Measurements from ENCODE around the gene SUN2.

Gene SUN2

GRCh38 chr22:38739300-38740055 is 16.3 kb downstream of the SUN2 start:
- H3K36me3 ChIP-seq (ENCODE audit: control insufficient read depth, insufficient read depth, low read length) = peaks cover 14% of the 10 kb centered on the region
- H4K5ac ChIP-seq (ENCODE audit: low read length) = no peak overlapping the region
- no peak overlapping the region for H2BK15ac ChIP-seq (replicated peaks; ENCODE audit: low read depth)
- no peak overlapping the region for H2BK5ac ChIP-seq (ENCODE audit: low read length)
- no peaks in the 10 kb centered on the region for H3K79me1 ChIP-seq (ENCODE audit: low read length)
- H3K4me2 ChIP-seq (ENCODE audit: low read length) = no peak overlapping the region
- H2BK120ac ChIP-seq (ENCODE audit: low read depth, low read length) = no peak overlapping the region
- H3K23ac ChIP-seq (ENCODE audit: low read length) = no peak overlapping the region
- no peak overlapping the region for H3K4me3 ChIP-seq (ENCODE audit: low read length)
- H3K27ac ChIP-seq (ENCODE audit: low read depth, low read length) = no peak overlapping the region
- H2AK5ac ChIP-seq (ENCODE audit: low read length) = no peak overlapping the region
- no peak overlapping the region for H4K8ac ChIP-seq (ENCODE audit: low read depth, low read length)
- no peaks in the 10 kb centered on the region for H3K79me2 ChIP-seq (ENCODE audit: control insufficient read depth, insufficient read depth, low read length)
- no CpG with 5 or more reads among the region's 20 CpGs for WGBS (ENCODE audit: extremely low coverage, insufficient coverage, low lambda C conversion rate)
- H3K27me3 ChIP-seq (ENCODE audit: insufficient read depth, low read length, poor library complexity) = no peaks in the 10 kb centered on the region
- H3K4me1 ChIP-seq (ENCODE audit: control insufficient read depth, low read depth, low read length) = no peaks in the 10 kb centered on the region
- no peak overlapping the region for H3K56ac ChIP-seq (ENCODE audit: low read length)
- H3K9ac ChIP-seq (ENCODE audit: low read length) = no peak overlapping the region
- no peak overlapping the region for H3K4ac ChIP-seq (ENCODE audit: low read depth, low read length)
- H3K18ac ChIP-seq (ENCODE audit: low read length) = no peak overlapping the region
- DNase-seq = no peak

- H3K18ac ChIP-seq (ENCODE audit: low read length) = no peak overlapping the region
- no peak overlapping the region for H3K27ac ChIP-seq (ENCODE audit: low read depth, low read length)
- peaks cover 14% of the 10 kb centered on the region for H3K36me3 ChIP-seq (ENCODE audit: control insufficient read depth, insufficient read depth, low read length)
- no peaks in the 10 kb centered on the region for H3K79me1 ChIP-seq (ENCODE audit: low read length)
- H3K4me1 ChIP-seq (ENCODE audit: control insufficient read depth, low read depth, low read length) = no peaks in the 10 kb centered on the region
- no peak overlapping the region for H2BK5ac ChIP-seq (ENCODE audit: low read length)
- no peak overlapping the region for H2AK5ac ChIP-seq (ENCODE audit: low read length)
- DNase-seq = no peak
- no peak overlapping the region for H3K9ac ChIP-seq (ENCODE audit: low read length)
- WGBS (ENCODE audit: extremely low coverage, insufficient coverage, low lambda C conversion rate) = no CpG with 5 or more reads among the region's 18 CpGs
- no peaks in the 10 kb centered on the region for H3K79me2 ChIP-seq (ENCODE audit: control insufficient read depth, insufficient read depth, low read length)
- H4K8ac ChIP-seq (ENCODE audit: low read depth, low read length) = no peak overlapping the region
- no peaks in the 10 kb centered on the region for H3K27me3 ChIP-seq (ENCODE audit: insufficient read depth, low read length, poor library complexity)
- H2BK15ac ChIP-seq (replicated peaks; ENCODE audit: low read depth) = no peak overlapping the region
- no peak overlapping the region for H2BK120ac ChIP-seq (ENCODE audit: low read depth, low read length)
- H3K4ac ChIP-seq (ENCODE audit: low read depth, low read length) = no peak overlapping the region
- no peak overlapping the region for H3K4me2 ChIP-seq (ENCODE audit: low read length)
- H3K23ac ChIP-seq (ENCODE audit: low read length) = no peak overlapping the region
- H3K56ac ChIP-seq (ENCODE audit: low read length) = no peak overlapping the region
- H3K4me3 ChIP-seq (ENCODE audit: low read length) = no peak overlapping the region
- no peak overlapping the region for H4K5ac ChIP-seq (ENCODE audit: low read length)
These were observed 17.2 kb downstream of the SUN2 start for GRCh38 chr22:38738475-38739070.

DNA sequence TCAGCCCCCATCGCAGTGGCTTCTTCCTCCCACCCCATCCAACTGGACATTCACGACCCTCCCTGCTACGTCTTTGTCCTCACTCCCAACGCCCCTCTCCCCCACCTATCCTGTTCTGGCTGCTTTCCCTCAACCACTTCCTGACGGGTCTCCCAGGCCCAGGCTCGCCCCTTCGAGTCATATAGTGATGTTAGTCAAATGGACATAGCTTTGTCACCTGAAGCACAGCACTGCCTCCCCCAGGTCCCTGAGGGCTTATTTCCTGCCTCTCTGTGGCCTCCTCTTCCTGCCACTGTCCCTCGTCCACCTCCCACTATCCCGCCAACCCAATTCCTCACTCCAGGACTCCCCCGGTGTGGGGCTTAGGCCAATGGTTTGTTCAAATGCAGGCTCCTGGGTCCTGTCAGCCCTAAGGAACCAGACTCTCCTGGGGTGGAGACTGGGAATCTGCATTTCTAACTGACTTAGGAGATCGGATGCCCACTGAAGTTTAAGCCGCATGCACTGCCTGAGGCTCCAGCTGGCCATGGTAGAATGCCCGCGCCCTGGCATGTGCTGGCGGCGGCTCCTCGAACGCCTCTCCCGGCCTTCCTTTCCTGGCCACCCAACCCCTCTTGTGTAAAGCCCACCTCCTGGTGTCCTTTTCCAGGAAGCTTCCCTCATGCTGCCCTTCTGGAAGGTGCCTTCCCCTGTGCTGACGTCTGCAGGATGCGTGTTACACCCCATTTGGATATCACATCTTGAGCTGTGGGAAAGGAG is 18.3 kb downstream of the SUN2 start:
- Histone ChIP-seq H4K5ac (ENCODE audit: low read length) (no peak overlapping the region), H3K56ac (ENCODE audit: low read length) (no peak overlapping the region), H3K9ac (ENCODE audit: low read length) (no peak overlapping the region), H3K18ac (ENCODE audit: low read length) (no peak overlapping the region), H3K36me3 (ENCODE audit: control insufficient read depth, insufficient read depth, low read length) (peaks cover 14% of the 10 kb centered on the region), H3K23ac (ENCODE audit: low read length) (no peak overlapping the region), H3K27ac (ENCODE audit: low read depth, low read length) (no peak overlapping the region), H4K8ac (ENCODE audit: low read depth, low read length) (no peak overlapping the region), H3K4me2 (ENCODE audit: low read length) (no peak overlapping the region), H3K4ac (ENCODE audit: low read depth, low read length) (no peak overlapping the region), H2BK120ac (ENCODE audit: low read depth, low read length) (no peak overlapping the region), H2AK5ac (ENCODE audit: low read length) (no peak overlapping the region), H3K27me3 (ENCODE audit: insufficient read depth, low read length, poor library complexity) (no peaks in the 10 kb centered on the region), H3K79me1 (ENCODE audit: low read length) (no peaks in the 10 kb centered on the region), H3K79me2 (ENCODE audit: control insufficient read depth, insufficient read depth, low read length) (no peaks in the 10 kb centered on the region), H3K4me3 (ENCODE audit: low read length) (no peak overlapping the region), H2BK5ac (ENCODE audit: low read length) (no peak overlapping the region), H3K4me1 (ENCODE audit: control insufficient read depth, low read depth, low read length) (no peaks in the 10 kb centered on the region), H2BK15ac (replicated peaks; ENCODE audit: low read depth) (no peak overlapping the region)
- no peak for DNase-seq
- WGBS (ENCODE audit: extremely low coverage, insufficient coverage, low lambda C conversion rate) = no CpG with 5 or more reads among the region's 21 CpGs

GRCh38 chr22:38736257-38736570 is 19.6 kb downstream of the SUN2 start:
- H3K9ac ChIP-seq (ENCODE audit: low read length) = no peak overlapping the region
- no peak overlapping the region for H4K8ac ChIP-seq (ENCODE audit: low read depth, low read length)
- no peak overlapping the region for H2AK5ac ChIP-seq (ENCODE audit: low read length)
- H4K5ac ChIP-seq (ENCODE audit: low read length) = no peak overlapping the region
- H3K27me3 ChIP-seq (ENCODE audit: insufficient read depth, low read length, poor library complexity) = no peaks in the 10 kb centered on the region
- DNase-seq = no peak
- H3K4ac ChIP-seq (ENCODE audit: low read depth, low read length) = no peak overlapping the region
- no peak overlapping the region for H3K4me2 ChIP-seq (ENCODE audit: low read length)
- H3K79me1 ChIP-seq (ENCODE audit: low read length) = no peaks in the 10 kb centered on the region
- H3K36me3 ChIP-seq (ENCODE audit: control insufficient read depth, insufficient read depth, low read length) = peaks cover 16% of the 10 kb centered on the region
- no peaks in the 10 kb centered on the region for H3K79me2 ChIP-seq (ENCODE audit: control insufficient read depth, insufficient read depth, low read length)
- no peak overlapping the region for H3K18ac ChIP-seq (ENCODE audit: low read length)
- no peak overlapping the region for H3K4me3 ChIP-seq (ENCODE audit: low read length)
- no CpG with 5 or more reads among the region's 7 CpGs for WGBS (ENCODE audit: extremely low coverage, insufficient coverage, low lambda C conversion rate)
- H2BK5ac ChIP-seq (ENCODE audit: low read length) = no peak overlapping the region
- no peak overlapping the region for H2BK120ac ChIP-seq (ENCODE audit: low read depth, low read length)
- no peak overlapping the region for H2BK15ac ChIP-seq (replicated peaks; ENCODE audit: low read depth)
- H3K56ac ChIP-seq (ENCODE audit: low read length) = no peak overlapping the region
- H3K27ac ChIP-seq (ENCODE audit: low read depth, low read length) = no peak overlapping the region
- no peaks in the 10 kb centered on the region for H3K4me1 ChIP-seq (ENCODE audit: control insufficient read depth, low read depth, low read length)
- H3K23ac ChIP-seq (ENCODE audit: low read length) = no peak overlapping the region

DNA sequence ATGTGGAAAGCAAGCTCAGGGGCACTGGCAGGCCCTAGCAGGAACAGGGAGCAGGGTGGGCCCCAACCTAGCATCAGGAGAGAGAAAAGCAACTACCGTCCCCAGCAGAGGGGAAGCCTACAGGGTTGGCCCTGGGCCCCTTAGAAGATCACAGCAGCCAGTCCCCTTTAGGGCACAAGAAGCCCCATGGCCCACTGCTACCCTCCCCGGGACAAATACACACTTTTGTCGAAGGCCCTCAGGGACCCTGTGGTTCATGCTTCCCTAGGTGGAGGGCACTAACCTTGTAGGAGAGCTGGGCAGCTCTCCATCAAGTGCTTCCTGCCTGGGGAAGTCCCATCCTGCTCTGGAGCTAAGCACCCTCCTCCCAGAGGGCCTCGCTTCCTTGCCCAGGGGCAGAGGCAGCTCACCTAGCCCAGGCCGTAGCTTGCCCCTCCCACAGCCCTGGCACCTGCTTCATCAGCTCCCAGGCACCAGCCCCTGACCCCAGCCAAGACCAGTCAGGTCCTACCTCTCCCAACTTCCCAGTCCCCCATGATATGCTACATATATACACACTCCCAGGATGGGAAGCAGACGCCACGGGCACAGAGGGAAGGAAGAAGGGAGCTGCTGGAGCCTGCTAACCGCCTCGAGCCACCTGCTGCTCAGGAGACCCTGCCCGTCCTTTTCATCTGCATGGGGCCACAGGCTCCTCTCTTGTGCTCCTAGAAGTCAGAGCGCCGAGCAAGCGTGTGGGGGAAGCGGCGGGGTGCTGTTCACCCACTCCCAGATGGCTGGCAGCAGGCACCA is 20.1 kb downstream of the SUN2 start:
- Histone ChIP-seq H4K5ac (ENCODE audit: low read length) (no peak overlapping the region), H3K23ac (ENCODE audit: low read length) (no peak overlapping the region), H3K56ac (ENCODE audit: low read length) (no peak overlapping the region), H3K36me3 (ENCODE audit: control insufficient read depth, insufficient read depth, low read length) (peaks cover 16% of the 10 kb centered on the region), H3K9ac (ENCODE audit: low read length) (no peak overlapping the region), H3K4me3 (ENCODE audit: low read length) (no peak overlapping the region), H3K27me3 (ENCODE audit: insufficient read depth, low read length, poor library complexity) (no peaks in the 10 kb centered on the region), H4K8ac (ENCODE audit: low read depth, low read length) (no peak overlapping the region), H3K79me1 (ENCODE audit: low read length) (no peaks in the 10 kb centered on the region), H2AK5ac (ENCODE audit: low read length) (no peak overlapping the region), H2BK5ac (ENCODE audit: low read length) (no peak overlapping the region), H3K27ac (ENCODE audit: low read depth, low read length) (no peak overlapping the region), H3K79me2 (ENCODE audit: control insufficient read depth, insufficient read depth, low read length) (no peaks in the 10 kb centered on the region), H2BK15ac (replicated peaks; ENCODE audit: low read depth) (no peak overlapping the region), H3K4ac (ENCODE audit: low read depth, low read length) (no peak overlapping the region), H3K4me2 (ENCODE audit: low read length) (no peak overlapping the region), H3K18ac (ENCODE audit: low read length) (no peak overlapping the region), H2BK120ac (ENCODE audit: low read depth, low read length) (no peak overlapping the region), H3K4me1 (ENCODE audit: control insufficient read depth, low read depth, low read length) (no peaks in the 10 kb centered on the region)
- DNase-seq = no peak
- WGBS (ENCODE audit: extremely low coverage, insufficient coverage, low lambda C conversion rate) = no CpG with 5 or more reads among the region's 15 CpGs

Data from mesendoderm (in vitro differentiated cells).